IMR-90 (cell line): ENCODE data around the gene RBFA. TPM values are rescaled to one million over a fixed set of nuclear protein-coding genes. Genes with fewer than 3 reads are reported as not detected.

Experiments used
- ATAC-seq: fragments of 200-7000 bp; cut with Tn5 transposase; 2 replicates; pipeline ENCODE4 v1.9.1; 2020; ENCODE audit warnings: low read depth, mild to moderate bottlenecking, moderate library complexity
- BruUV-seq: library from RNA; stranded (reverse); fragments of 400-500 nt; replicated peaks from 2 replicates; lab custom pipeline; 2021; lab: Mats Ljungman, UMichigan
- CTCF ChIA-PET: fragments of 300-600 bp; formaldehyde crosslinking; extraction: SDS; loops from one replicate; lab custom pipeline; 2021; ENCODE audit warnings: antibody characterized with exemption; lab: Yijun Ruan, JAX
- POLR2A ChIA-PET: fragments of 300-600 bp; sonication (Branson Sonifier 250); formaldehyde crosslinking; loops from one replicate; lab custom pipeline; 2022; ENCODE audit warnings: antibody characterized with exemption; ENCODE audit not compliant: unreplicated experiment; lab: Charles Lee
- DNase-seq: peaks from one replicate; pipeline ENCODE4 v3.0.0; 2013
- H2AFZ ChIP-seq: replicated peaks from 2 replicates; pipeline ENCODE3; 2013; ENCODE audit warnings: low read length, mild to moderate bottlenecking; ENCODE audit not compliant: poor library complexity
- H2AK5ac ChIP-seq: 2 replicates; pipeline ENCODE4 v1.6.1; 2013; ENCODE audit warnings: low read depth, low read length, inconsistent platforms
- H2AK9ac ChIP-seq: replicated peaks from 2 replicates; pipeline ENCODE3; 2013; ENCODE audit warnings: mild to moderate bottlenecking, low read depth, low read length, moderate library complexity; ENCODE audit not compliant: poor library complexity
- H2BK120ac ChIP-seq: 2 replicates; pipeline ENCODE4 v1.6.1; 2013; ENCODE audit warnings: low read depth, low read length, inconsistent platforms
- H2BK15ac ChIP-seq: 3 replicates; pipeline ENCODE4 v1.6.1; 2013; ENCODE audit warnings: low read depth, low read length, inconsistent platforms
- H2BK20ac ChIP-seq: 2 replicates; pipeline ENCODE4 v1.6.1; 2013; ENCODE audit warnings: low read depth, mild to moderate bottlenecking, inconsistent platforms, low read length, moderate library complexity
- H2BK5ac ChIP-seq: 2 replicates; pipeline ENCODE4 v1.6.1; 2013; ENCODE audit warnings: mild to moderate bottlenecking, low read depth, low read length, inconsistent platforms; ENCODE audit not compliant: poor library complexity, severe bottlenecking
- H3K14ac ChIP-seq: replicated peaks from 2 replicates; pipeline ENCODE4 v1.6.1; 2013; ENCODE audit warnings: low read depth, low read length, inconsistent platforms
- H3K18ac ChIP-seq: 2 replicates; pipeline ENCODE4 v1.6.1; 2013; ENCODE audit warnings: low read depth, low read length, control low read depth
- H3K23ac ChIP-seq: 2 replicates; pipeline ENCODE4 v1.6.1; 2013; ENCODE audit warnings: low read depth, low read length, inconsistent platforms
- H3K27ac ChIP-seq: 2 replicates; pipeline ENCODE4 v1.5.1; 2013; ENCODE audit warnings: mild to moderate bottlenecking, control low read depth, low read length; ENCODE audit not compliant: insufficient read depth
- H3K27me3 ChIP-seq: 2 replicates; pipeline ENCODE4 v1.6.1; 2013; ENCODE audit warnings: low read length; ENCODE audit not compliant: control insufficient read depth, insufficient read depth
- H3K36me3 ChIP-seq: 2 replicates; pipeline ENCODE4 v1.6.1; 2013; ENCODE audit warnings: low read length, mixed read lengths; ENCODE audit not compliant: control insufficient read depth, insufficient read depth
- H3K4ac ChIP-seq: 2 replicates; pipeline ENCODE4 v1.6.1; 2013; ENCODE audit warnings: low read depth, low read length, inconsistent platforms
- H3K4me1 ChIP-seq: 2 replicates; pipeline ENCODE4 v1.6.1; 2013; ENCODE audit warnings: low read length, mixed read lengths; ENCODE audit not compliant: control insufficient read depth, insufficient read depth
- H3K4me2 ChIP-seq: 2 replicates; pipeline ENCODE4 v1.6.1; 2013; ENCODE audit warnings: low read depth, mild to moderate bottlenecking, control low read depth, low read length, moderate library complexity
- H3K4me3 ChIP-seq: 2 replicates; pipeline ENCODE4 v1.5.1; 2013; ENCODE audit warnings: low read depth, mild to moderate bottlenecking, control low read depth, low read length, moderate library complexity; ENCODE audit not compliant: insufficient read depth
- H3K56ac ChIP-seq: 2 replicates; pipeline ENCODE4 v1.6.1; 2013; ENCODE audit warnings: low read length, inconsistent platforms; ENCODE audit not compliant: insufficient read depth; ENCODE audit errors: extremely low read depth
- H3K79me1 ChIP-seq, 2 experiments: 2 replicates each; pipeline ENCODE4 v1.6.1; 2013; ENCODE audit warnings: low read length in 2 of 2, inconsistent platforms in 1 of 2, low read depth in 1 of 2
- H3K9ac ChIP-seq: 2 replicates; pipeline ENCODE4 v1.6.1; 2013; ENCODE audit warnings: low read depth, low read length, control low read depth
- H3K9me1 ChIP-seq: 2 replicates; pipeline ENCODE4 v1.6.1; 2013; ENCODE audit warnings: low read length, inconsistent platforms; ENCODE audit not compliant: insufficient read depth
- H3K9me3 ChIP-seq: 2 replicates; pipeline ENCODE4 v1.6.1; 2013; ENCODE audit warnings: low read length; ENCODE audit not compliant: control insufficient read depth, insufficient read depth
- H4K20me1 ChIP-seq: 2 replicates; pipeline ENCODE4 v1.6.1; 2013; ENCODE audit warnings: low read length, inconsistent platforms; ENCODE audit not compliant: insufficient read depth
- H4K5ac ChIP-seq: 2 replicates; pipeline ENCODE4 v1.6.1; 2013; ENCODE audit warnings: mild to moderate bottlenecking, low read depth, low read length, control low read depth
- H4K8ac ChIP-seq, 2 experiments: 2 replicates each; pipeline ENCODE4 v1.6.1; 2013; ENCODE audit warnings: low read depth in 2 of 2, low read length in 2 of 2, control low read depth in 1 of 2, inconsistent platforms in 1 of 2
- H4K91ac ChIP-seq: 2 replicates; pipeline ENCODE4 v1.6.1; 2013; ENCODE audit warnings: low read depth, low read length, inconsistent platforms; ENCODE audit not compliant: insufficient read depth
- BHLHE40 ChIP-seq: fragments of 150-350 bp; IDR thresholded peaks from 2 replicates; pipeline ENCODE4 v1.6.1; 2016; ENCODE audit warnings: mild to moderate bottlenecking, low read depth, low read length
- CHD1 ChIP-seq: IDR thresholded peaks from 2 replicates; pipeline ENCODE4 v1.6.1; 2012; ENCODE audit warnings: low read depth, low read length, improper control_type of control experiment
- NFE2L2 ChIP-seq: fragments of 150-350 bp; IDR thresholded peaks from 2 replicates; pipeline ENCODE4 v1.6.1; 2016; ENCODE audit warnings: low read depth, mild to moderate bottlenecking, low read length
- WGBS, 2 experiments: methylation state at CpG; one replicate each; pipeline versions ENCODE4 v1.1.5 to v1.1.7; 2013; ENCODE audit warnings: missing lambda C conversion rate in 2 of 2; ENCODE audit not compliant: insufficient read length in 1 of 2; ENCODE audit errors: extremely low coverage in 2 of 2; 5-methylcytosine and 5-hydroxymethylcytosine counted together
- dilution Hi-C: fragments of 300-500 bp; cut with HindIII; formaldehyde crosslinking; loops from one replicate; pipeline ENCODE4 v1.14.3; 2018; ENCODE audit warnings: low sequenced_read_pairs; ENCODE audit not compliant: unreplicated experiment
- in situ Hi-C: fragments of 300-500 bp; cut with MboI; formaldehyde crosslinking; loops from 3 replicates; pipeline ENCODE4 v1.14.3; 2019; ENCODE audit warnings: low sequenced_read_pairs, inconsistent platforms, mixed read lengths
- intact Hi-C: fragments of 100-400 bp; cut with micrococcal nuclease; formaldehyde crosslinking; loops from 2 replicates; pipeline ENCODE4 v1.10.0; 2022
- polyA plus RNA-seq, 3 experiments: library from polyadenylated mRNA; depleted of rRNA; stranded (reverse); fragments of >200 nt; gene quantifications; 2 replicates each; pipeline ENCODE4 v1.2.3, GENCODE V29; 2012; ENCODE audit warnings: low replicate concordance in 1 of 3
- total RNA-seq: library from RNA; depleted of rRNA; stranded (reverse); fragments of >200 nt; gene quantifications from 2 replicates; pipeline ENCODE4 v1.2.3, GENCODE V29; 2012

The RBFA gene
- total and polyA plus RNA-seq, 2 of the 4 experiments (the other 2 are of a cell fraction): 21.0 to 38.0 TPM

GRCh38 chr18:80074697-80075096 lies 40.5 kb downstream of the RBFA start:
- no peak overlapping the region for H2BK5ac ChIP-seq
- BruUV-seq: no TSS peak
- H3K4me2 ChIP-seq: no peak overlapping the region
- no peak overlapping the region for H2AK9ac ChIP-seq
- no peak overlapping the region for H3K56ac ChIP-seq
- H3K9ac ChIP-seq: no peak overlapping the region
- H2BK15ac ChIP-seq: no peak overlapping the region
- no peak overlapping the region for H3K23ac ChIP-seq
- TF ChIP-seq CHD1: no peak
- TF ChIP-seq NFE2L2: no peak
- no peak for TF ChIP-seq BHLHE40
- H3K9me1 ChIP-seq: no peaks in the 10 kb centered on the region
- H3K36me3 ChIP-seq: no peaks in the 10 kb centered on the region
- no peak overlapping the region for H4K8ac ChIP-seq
- no peaks in the 10 kb centered on the region for H4K20me1 ChIP-seq
- H2BK120ac ChIP-seq: no peak overlapping the region
- H3K27ac ChIP-seq: no peak overlapping the region
- WGBS, 2 experiments: 61% methylated on average over 3 of the region's 8 CpGs; no CpG with 5 or more reads in 1 of the 2 experiments
- H3K79me1 ChIP-seq: no peaks in the 10 kb centered on the region
- intact Hi-C loops (no loop called here), in situ Hi-C loops (no loop called here), dilution Hi-C loops (no loop called here)
- no peaks in the 10 kb centered on the region for H3K9me3 ChIP-seq
- H3K4ac ChIP-seq: no peak overlapping the region
- H3K4me3 ChIP-seq: no peak overlapping the region
- no peak overlapping the region for H2AFZ ChIP-seq
- DNase-seq (peak; percentile 12), ATAC-seq (peak; percentile 44)
- H3K4me1 ChIP-seq: no peaks in the 10 kb centered on the region
- H2AK5ac ChIP-seq: no peak overlapping the region
- H3K18ac ChIP-seq: no peak overlapping the region
- peaks cover 4% of the 10 kb centered on the region for H3K27me3 ChIP-seq
- no peak overlapping the region for H3K14ac ChIP-seq
- ChIA-PET POLR2A (no interaction called here), CTCF (no interaction called here)
- H2BK20ac ChIP-seq: no peak overlapping the region
- H4K91ac ChIP-seq: no peak overlapping the region
- no peak overlapping the region for H4K5ac ChIP-seq
